Stimulated activated CD8-positive, alpha-beta memory T cell treated with anti-CD3 and anti-CD28 coated beads, Interleukin-12 subunit alpha, Interleukin-12 subunit beta, amount 100 ng/mL, for 1 hour (primary cell): ENCODE results near the gene CPLX1.
"Not testable (repeated sequence)": the region's sequence is repeated elsewhere in the genome, so short reads cannot be mapped to it uniquely, and the experiment has no call there.

Source experiments
- DNase-seq: peaks from one replicate; pipeline ENCODE4 v3.0.0-alpha.2; 2020; ENCODE audit warnings: low read depth

CPLX1 gene

DNA sequence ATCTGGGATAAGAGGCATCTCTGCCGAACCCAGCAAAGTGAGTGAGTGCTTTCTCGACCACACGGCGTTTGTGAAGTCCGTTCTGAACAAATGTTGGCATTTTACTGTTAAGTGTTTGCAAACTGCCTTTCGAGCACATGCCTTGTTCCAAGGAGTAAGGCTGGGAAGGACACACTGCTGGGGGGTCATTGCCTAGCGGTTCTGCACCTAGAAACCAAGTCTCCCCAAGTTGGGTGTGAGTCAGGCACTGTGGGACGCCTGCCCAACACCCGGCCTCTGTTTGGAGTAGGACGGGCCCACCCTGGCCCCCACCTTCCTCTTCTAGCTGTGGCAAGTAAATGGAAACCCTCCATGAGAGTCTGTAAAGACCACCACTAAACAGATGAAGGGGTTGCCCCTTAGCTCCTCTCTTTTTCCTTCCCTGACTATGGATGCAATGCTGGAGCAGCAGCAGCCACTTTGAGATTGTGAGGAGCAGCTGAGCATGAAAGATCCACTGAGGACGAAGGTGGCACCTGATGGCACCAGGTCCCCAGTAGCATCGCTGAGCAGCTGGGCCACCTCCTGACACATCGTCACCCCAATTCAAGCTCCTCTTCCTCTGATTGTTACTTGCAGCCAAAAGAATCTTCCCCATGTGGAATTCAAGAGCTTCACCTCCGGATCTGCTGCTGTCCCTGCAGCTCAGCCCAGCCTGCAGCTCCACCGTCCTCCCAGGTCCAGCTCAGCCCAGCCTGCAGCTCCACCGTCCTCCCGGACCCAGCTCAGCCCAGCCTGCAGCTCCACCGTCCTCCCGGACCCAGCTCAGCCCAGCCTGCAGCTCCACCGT is 6.3 kb downstream of the CPLX1 start:
- no peak for DNase-seq

GRCh38 chr4:818106-818921 is 7.6 kb downstream of the CPLX1 start:
- DNase-seq = no peak

DNA sequence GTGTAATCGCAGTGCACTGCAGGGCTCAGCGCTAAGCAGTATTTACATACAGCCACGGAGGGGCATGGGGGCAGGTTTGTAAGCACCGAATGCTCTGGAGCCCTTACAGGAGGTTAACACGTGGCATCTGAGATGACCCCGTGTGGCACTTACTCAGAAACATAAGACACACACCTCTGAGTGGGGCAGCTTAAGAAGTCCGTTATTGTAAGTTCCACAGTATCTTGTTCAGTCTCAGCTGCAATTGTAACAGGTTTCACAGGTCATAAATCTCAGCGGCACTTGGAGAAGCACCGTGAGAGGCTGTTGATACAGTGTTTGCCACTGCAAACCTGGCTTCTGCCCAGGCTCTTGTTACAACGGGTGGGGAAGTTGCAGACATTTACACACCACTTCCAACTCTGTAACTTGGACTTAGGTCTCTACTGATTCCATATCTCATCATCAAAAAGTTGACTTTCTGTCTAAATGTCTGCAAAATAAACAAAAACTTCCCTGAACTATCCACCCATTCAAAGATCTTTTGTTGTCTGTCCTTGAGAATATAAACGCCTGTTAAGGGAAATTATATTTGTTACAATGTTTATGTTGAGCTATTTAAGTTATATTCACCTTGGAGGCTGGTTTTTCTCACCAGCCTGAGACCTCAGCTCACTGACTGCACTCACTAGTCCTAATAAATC is 10.3 kb downstream of the CPLX1 start:
- no peak for DNase-seq

- DNase-seq = no peak
These were observed 11.5 kb downstream of the CPLX1 start for GRCh38 chr4:814312-814850.

GRCh38 chr4:813900-814299 is 12.0 kb downstream of the CPLX1 start:
- no peak for DNase-seq

DNA sequence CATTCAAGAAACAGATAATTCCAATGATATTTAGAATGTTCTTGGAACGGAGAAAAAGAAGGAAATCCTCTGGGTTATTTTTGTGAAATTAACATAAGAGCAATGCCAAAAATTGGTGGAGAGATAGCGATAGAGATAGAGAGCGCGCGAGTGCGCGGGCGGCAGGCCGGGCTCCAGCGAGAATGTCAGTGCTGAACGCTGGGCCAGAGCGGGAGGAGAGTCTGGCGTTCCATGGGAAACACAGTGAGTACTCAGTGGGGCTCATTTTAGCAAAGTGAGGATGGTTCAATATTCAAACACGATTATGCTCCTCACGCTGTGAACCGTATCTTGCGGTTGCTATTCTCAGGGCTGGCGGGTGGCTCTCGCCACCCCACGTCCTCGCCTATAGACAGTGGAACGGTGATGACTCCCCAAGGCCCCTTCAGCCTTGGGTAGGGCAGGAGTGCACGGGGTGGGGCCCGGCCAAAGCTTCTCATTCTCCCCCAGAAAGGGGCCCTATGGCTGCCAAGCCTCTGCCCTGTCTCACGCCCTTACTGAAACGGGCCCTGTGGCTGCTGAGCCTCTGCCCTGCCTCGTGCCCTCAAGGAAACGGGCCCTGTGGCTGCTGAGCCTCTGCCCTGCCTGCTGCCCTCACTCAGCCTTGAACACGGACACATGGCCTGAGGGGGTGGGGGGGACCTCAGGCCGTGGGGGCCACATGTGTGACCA is 16.9 kb downstream of the CPLX1 start:
- DNase-seq = no peak

- no peak for DNase-seq
These were observed 18.1 kb downstream of the CPLX1 start for GRCh38 chr4:807792-808191.

DNA sequence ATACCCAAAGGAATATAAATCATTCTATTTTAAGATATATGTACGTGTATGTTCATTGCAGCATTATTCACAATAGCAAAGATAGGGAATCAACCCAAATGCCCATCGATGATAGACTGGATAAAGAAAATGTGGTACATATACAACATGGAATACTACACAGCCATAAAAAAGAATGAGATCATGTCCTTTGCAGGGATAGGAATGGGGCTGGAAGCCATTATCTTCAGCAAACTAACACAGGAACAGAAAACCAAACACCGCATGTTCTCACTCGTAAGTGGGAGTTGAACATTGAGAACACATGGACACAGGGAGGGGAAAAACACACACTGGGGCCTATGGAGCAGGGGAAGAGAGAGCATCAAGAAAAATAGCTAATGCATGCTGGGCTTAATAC is 18.9 kb downstream of the CPLX1 start:
- not testable (repeated sequence) for DNase-seq

- no peak for DNase-seq
These were observed 21.1 kb downstream of the CPLX1 start for GRCh38 chr4:804804-805203.

DNA sequence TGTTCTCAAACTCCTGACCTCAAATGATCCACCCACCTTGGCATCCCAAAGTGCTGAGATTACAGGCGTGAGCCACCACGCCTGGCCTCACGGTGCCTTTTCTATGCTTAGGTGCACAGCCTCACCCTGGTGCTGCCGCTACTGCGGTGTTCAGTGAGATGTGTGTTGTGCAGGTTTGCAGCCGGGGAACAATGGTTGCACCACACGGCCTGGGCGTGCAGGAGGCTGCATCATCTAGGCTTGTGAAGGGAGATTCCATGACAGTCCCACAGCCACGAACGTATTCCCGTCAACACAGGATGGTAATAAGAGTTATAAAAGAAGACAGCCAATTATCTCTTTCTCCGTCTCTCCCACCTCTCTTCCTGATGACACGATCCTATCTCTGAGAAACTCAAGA is 22.0 kb downstream of the CPLX1 start:
- no peak for DNase-seq

DNA sequence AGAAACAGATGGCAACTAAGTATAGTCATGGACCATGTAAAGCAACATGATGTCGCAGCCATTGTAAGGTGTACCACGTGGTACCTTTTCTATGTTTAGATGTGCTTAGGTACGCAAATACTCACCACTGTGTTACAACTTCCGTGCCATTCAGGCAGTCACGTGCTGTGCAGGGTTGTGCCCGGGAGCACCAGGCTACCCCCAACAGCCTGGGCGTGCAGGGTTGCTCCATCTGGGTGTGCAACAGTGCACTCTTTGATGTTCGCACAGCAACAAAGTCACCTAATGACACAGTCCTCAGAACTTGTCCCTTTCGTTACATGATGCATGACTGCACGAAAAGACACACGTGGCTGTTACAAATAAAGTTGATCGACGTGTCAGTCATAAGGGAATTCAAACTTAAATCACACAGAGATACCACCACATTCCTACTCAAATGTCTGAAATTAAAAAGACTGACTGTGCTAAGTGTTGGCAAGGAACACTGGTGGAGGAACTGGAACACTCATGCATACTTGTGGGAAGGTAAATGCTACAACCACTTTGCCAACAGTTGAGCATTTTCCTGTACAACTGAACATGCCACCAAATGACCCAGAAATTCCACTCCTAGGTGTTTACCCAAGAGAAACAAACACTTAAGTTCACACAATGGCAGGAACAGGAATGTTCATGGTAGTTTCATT is 24.3 kb downstream of the CPLX1 start:
- DNase-seq = no peak

GRCh38 chr4:797066-797465 is 28.9 kb downstream of the CPLX1 start:
- DNase-seq = no peak

GRCh38 chr4:796206-796605 is 29.7 kb downstream of the CPLX1 start:
- DNase-seq = no peak

DNA sequence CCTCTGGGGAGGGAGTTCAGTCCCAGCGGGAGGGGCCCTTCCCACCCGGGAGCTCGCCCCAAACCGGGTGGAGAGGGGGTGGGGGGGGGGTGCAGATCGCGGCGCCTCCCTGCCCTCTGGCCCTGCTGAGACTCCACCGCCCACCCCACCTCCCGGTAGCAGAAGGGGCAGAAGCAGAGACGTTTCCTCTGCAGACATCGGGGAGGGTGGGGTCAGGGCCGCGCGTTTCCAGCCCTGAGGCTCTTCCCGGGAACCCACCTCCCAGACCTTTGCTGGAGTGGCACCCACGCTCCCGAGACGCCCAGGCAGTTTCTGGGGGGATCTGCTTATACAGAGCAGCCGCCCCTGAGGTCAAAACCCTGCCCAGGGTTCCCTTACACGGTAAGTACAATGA is 30.2 kb downstream of the CPLX1 start:
- DNase-seq = no peak

- no peak for DNase-seq
These were observed 30.8 kb downstream of the CPLX1 start for GRCh38 chr4:794900-795725.

DNA sequence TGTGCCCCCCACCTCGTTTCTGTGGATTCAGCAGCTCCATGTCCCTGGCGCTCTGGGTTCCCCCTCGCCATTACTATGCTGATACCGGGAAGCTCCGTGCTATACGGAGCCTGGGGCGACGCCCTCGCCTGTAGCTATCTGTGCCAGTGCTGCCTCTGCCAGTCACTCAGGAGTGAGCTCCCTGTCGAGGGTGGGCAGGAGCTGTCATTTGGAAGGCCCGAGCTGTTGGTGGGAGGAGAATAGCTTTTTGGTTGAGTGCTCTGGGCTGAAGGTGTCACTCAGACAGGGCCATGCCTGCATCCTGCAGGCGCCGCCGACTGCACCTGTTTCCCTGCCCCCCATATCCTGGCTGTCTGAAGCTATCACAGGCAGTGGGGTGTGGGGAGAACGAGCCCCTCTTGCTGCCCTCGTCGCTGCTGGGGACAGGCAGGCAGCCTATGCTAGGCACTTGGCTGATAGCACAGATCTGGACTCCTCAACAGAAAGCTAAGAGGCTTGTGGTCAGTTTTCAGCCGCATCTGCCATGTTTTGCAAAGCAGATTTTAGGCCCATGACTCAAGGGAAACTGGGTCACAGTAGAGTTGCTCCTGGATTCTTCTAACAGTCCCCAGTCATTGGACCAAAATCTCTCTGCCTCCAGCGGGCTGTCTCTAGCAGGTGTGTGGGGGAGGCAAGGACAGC is 31.8 kb downstream of the CPLX1 start:
- no peak for DNase-seq

GRCh38 chr4:793093-793861 is 32.7 kb downstream of the CPLX1 start:
- DNase-seq = no peak

- DNase-seq = no peak
These were observed 33.3 kb downstream of the CPLX1 start for GRCh38 chr4:792626-793092.
